ENCODE data around the gene LCN15.
"Not testable (repeated sequence)": the region's sequence is repeated elsewhere in the genome, so short reads cannot be mapped to it uniquely, and the experiment has no call there.

The LCN15 gene

GRCh38 chr9:136712690-136713544, 51.4 kb downstream of the LCN15 start:
- Mint-ChIP-seq H3K9me3 (no peaks in the 10 kb centered on the region), H3K4me3 (peak overlapping the region; percentile 23), H3K27me3 (peaks cover 51% of the 10 kb centered on the region), H3K36me3 (ENCODE audit: insufficient read depth) (peaks cover 5% of the 10 kb centered on the region), H3K4me1 (peaks cover 5% of the 10 kb centered on the region), H3K27ac (ENCODE audit: low read depth) (no peak overlapping the region)
- ATAC-seq (replicated peaks; ENCODE audit: extremely low read depth, poor library complexity, severe bottlenecking): no peak
- no peak for DNase-seq (ENCODE audit: low spot score in 2 of 2)

- H3K27ac Mint-ChIP-seq (ENCODE audit: low read depth): no peak within 1 kb of the TSS
- H3K4me1 Mint-ChIP-seq: peaks cover 5% of the 10 kb centered on the region
- peaks cover 5% of the 10 kb centered on the region for H3K36me3 Mint-ChIP-seq (ENCODE audit: insufficient read depth)
- H3K4me3 Mint-ChIP-seq: peak within 1 kb of the TSS; percentile 71
- ATAC-seq (replicated peaks; ENCODE audit: extremely low read depth, poor library complexity, severe bottlenecking) (no peak), DNase-seq (ENCODE audit: low spot score in 2 of 2) (no peak)
- peaks cover 53% of the 10 kb centered on the region for H3K27me3 Mint-ChIP-seq
- H3K9me3 Mint-ChIP-seq: no peaks in the 10 kb centered on the region
Observed at GRCh38 chr9:136711751-136712689, 52.3 kb downstream of the LCN15 start, which contains the start of gene DIPK1B. DIPK1B (plus strand) TSS chr9:136712572; CDS start chr9:136712666, 94 bp downstream.

- not testable (repeated sequence) for H3K36me3 Mint-ChIP-seq (ENCODE audit: insufficient read depth); H3K9me3 Mint-ChIP-seq; H3K27ac Mint-ChIP-seq (ENCODE audit: low read depth); ATAC-seq (replicated peaks; ENCODE audit: extremely low read depth, poor library complexity, severe bottlenecking); H3K4me1 Mint-ChIP-seq; DNase-seq (ENCODE audit: low spot score in 2 of 2)
- Mint-ChIP-seq H3K4me3 (peak overlapping the region; percentile 71), H3K27me3 (peaks cover 53% of the 10 kb centered on the region)
Observed at GRCh38 chr9:136711219-136711648, 53.1 kb downstream of the LCN15 start.

GRCh38 chr9:136710543-136710942, 53.8 kb downstream of the LCN15 start:
- Mint-ChIP-seq H3K4me1 (peaks cover 5% of the 10 kb centered on the region), H3K27ac (ENCODE audit: low read depth) (no peak overlapping the region), H3K9me3 (no peaks in the 10 kb centered on the region), H3K4me3 (peak overlapping the region; percentile 16), H3K36me3 (ENCODE audit: insufficient read depth) (peaks cover 2% of the 10 kb centered on the region), H3K27me3 (peaks cover 53% of the 10 kb centered on the region)
- DNase-seq (ENCODE audit: low spot score in 2 of 2) (no peak), ATAC-seq (replicated peaks; ENCODE audit: extremely low read depth, poor library complexity, severe bottlenecking) (no peak)

Data from central memory CD8-positive, alpha-beta T cell (primary cell).